Tibial nerve (tissue), 3 donors: Measurements from ENCODE around the gene FAM193B.

Source experiments
- POLR2A ChIP-seq, 2 donors: fragments of 450-650 bp; IDR thresholded peaks; one replicate each; pipeline ENCODE4 v1.6.1; 2017; ENCODE audit warnings: antibody characterized with exemption in 2 of 2, mild to moderate bottlenecking in 2 of 2, moderate library complexity in 2 of 2
- TF ChIP-seq, protein P1 (sequence below), 5 experiments: fragments of 200-600 bp in 3 of 5; fragments of 450-650 bp in 2 of 5; sonication (generic) in 3 of 5; IDR thresholded peaks; one replicate each; pipeline ENCODE4 v1.5.1; 2016 to 2019; ENCODE audit warnings: antibody characterized with exemption in 5 of 5, mild to moderate bottlenecking in 3 of 5, moderate library complexity in 2 of 5

DNA sequence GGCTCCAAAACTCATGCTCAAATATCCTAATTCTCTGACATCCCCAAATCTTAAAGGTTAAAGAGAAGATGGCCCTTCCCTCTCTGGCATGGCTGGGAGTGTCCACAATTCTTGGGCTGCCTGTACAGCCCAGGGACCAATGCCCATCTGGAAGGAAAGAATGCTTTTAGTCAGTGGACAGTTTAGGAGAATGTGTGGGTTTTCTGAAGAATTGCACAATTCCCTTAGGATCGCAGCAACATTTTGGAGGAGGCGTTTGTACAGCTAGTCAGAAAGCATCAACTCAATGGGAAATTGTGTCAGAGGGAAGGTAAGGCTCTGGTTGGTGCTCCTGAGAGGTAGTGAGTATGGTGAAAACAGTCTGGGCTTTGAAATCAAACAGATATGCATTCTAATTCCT is 15.0 kb downstream of the FAM193B start:
- TF ChIP-seq, protein P1, sequence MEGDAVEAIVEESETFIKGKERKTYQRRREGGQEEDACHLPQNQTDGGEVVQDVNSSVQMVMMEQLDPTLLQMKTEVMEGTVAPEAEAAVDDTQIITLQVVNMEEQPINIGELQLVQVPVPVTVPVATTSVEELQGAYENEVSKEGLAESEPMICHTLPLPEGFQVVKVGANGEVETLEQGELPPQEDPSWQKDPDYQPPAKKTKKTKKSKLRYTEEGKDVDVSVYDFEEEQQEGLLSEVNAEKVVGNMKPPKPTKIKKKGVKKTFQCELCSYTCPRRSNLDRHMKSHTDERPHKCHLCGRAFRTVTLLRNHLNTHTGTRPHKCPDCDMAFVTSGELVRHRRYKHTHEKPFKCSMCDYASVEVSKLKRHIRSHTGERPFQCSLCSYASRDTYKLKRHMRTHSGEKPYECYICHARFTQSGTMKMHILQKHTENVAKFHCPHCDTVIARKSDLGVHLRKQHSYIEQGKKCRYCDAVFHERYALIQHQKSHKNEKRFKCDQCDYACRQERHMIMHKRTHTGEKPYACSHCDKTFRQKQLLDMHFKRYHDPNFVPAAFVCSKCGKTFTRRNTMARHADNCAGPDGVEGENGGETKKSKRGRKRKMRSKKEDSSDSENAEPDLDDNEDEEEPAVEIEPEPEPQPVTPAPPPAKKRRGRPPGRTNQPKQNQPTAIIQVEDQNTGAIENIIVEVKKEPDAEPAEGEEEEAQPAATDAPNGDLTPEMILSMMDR (IDR thresholded peaks at IDR 0.05), result no peak
- TF ChIP-seq POLR2A (IDR thresholded peaks at IDR 0.05), result no peak
